WTC11 (cell line): ENCODE data around the gene ASTN2. TPM values are rescaled to one million over a fixed set of nuclear protein-coding genes. Genes with fewer than 3 reads are reported as not detected.

ENCODE experiments used
- ATAC-seq: fragments of 200-7000 bp; cut with Tn5 transposase; 2 replicates; pipeline ENCODE4 v1.10.0; 2021; ENCODE audit warnings: mild to moderate bottlenecking, moderate library complexity
- CTCF ChIA-PET: fragments of 300-600 bp; sonication (Branson Sonifier 250); formaldehyde crosslinking; loops from one replicate; lab custom pipeline; 2021; ENCODE audit warnings: antibody characterized with exemption; lab: Charles Lee
- POLR2A ChIA-PET: fragments of 350-600 bp; sonication (Branson Sonifier 250); formaldehyde crosslinking; loops from one replicate; lab custom pipeline; 2021; ENCODE audit warnings: antibody characterized with exemption; lab: Charles Lee
- DNase-seq: peaks from one replicate; pipeline ENCODE4 v3.0.0; 2021; ENCODE audit warnings: low spot score
- H3K27ac Mint-ChIP-seq: 2 replicates; pipeline ENCODE4 v1.8.0; 2021; ENCODE audit warnings: mixed read lengths
- H3K27me3 Mint-ChIP-seq: 2 replicates; pipeline ENCODE4 v1.8.0; 2021; ENCODE audit warnings: low read depth, mild to moderate bottlenecking, moderate library complexity, mixed read lengths
- H3K36me3 Mint-ChIP-seq: 2 replicates; pipeline ENCODE4 v1.8.0; 2021; ENCODE audit warnings: mixed read lengths
- H3K4me1 Mint-ChIP-seq: 2 replicates; pipeline ENCODE4 v1.8.0; 2022; ENCODE audit warnings: mixed read lengths
- H3K4me3 Mint-ChIP-seq: 2 replicates; pipeline ENCODE4 v1.8.0; 2021; ENCODE audit warnings: mild to moderate bottlenecking, moderate library complexity, mixed read lengths
- H3K9me3 Mint-ChIP-seq: 2 replicates; pipeline ENCODE4 v1.8.0; 2021; ENCODE audit warnings: mixed read lengths
- AFF4 ChIP-seq: sonication (generic); formaldehyde crosslinking; IDR thresholded peaks from 2 replicates; pipeline ENCODE4 v1.8.1; 2023; ENCODE audit warnings: mild to moderate bottlenecking, missing genetic modification reagents, borderline replicate concordance
- ARID4B ChIP-seq: sonication (generic); formaldehyde crosslinking; IDR thresholded peaks from 2 replicates; pipeline ENCODE4 v1.8.0; 2023; ENCODE audit warnings: missing genetic modification reagents, mild to moderate bottlenecking, borderline replicate concordance
- ATF1 ChIP-seq: sonication (generic); formaldehyde crosslinking; IDR thresholded peaks from 2 replicates; pipeline ENCODE4 v1.8.1; 2023; ENCODE audit warnings: mild to moderate bottlenecking, moderate library complexity, missing genetic modification reagents
- CBFB ChIP-seq: sonication (generic); formaldehyde crosslinking; IDR thresholded peaks from 2 replicates; pipeline ENCODE4 v1.8.1; 2022; ENCODE audit warnings: mild to moderate bottlenecking, low read depth, missing genetic modification reagents
- CTCF ChIP-seq: fragments of 200-600 bp; IDR thresholded peaks from 2 replicates; pipeline ENCODE4 v1.8.0; 2022; ENCODE audit warnings: antibody characterized with exemption
- E2F4 ChIP-seq: sonication (generic); formaldehyde crosslinking; IDR thresholded peaks from 2 replicates; pipeline ENCODE4 v1.8.1; 2022; ENCODE audit warnings: low read depth, mild to moderate bottlenecking, moderate library complexity, missing genetic modification reagents, borderline replicate concordance
- ETV6 ChIP-seq: sonication (generic); formaldehyde crosslinking; IDR thresholded peaks from 2 replicates; pipeline ENCODE4 v1.8.1; 2022; ENCODE audit warnings: mild to moderate bottlenecking, missing genetic modification reagents
- FOXK1 ChIP-seq: sonication (generic); formaldehyde crosslinking; IDR thresholded peaks from 2 replicates; pipeline ENCODE4 v1.8.0; 2022; ENCODE audit warnings: mild to moderate bottlenecking, moderate library complexity, missing genetic modification reagents
- HMGXB4 ChIP-seq: sonication (generic); formaldehyde crosslinking; IDR thresholded peaks from 2 replicates; pipeline ENCODE4 v1.8.1; 2023; ENCODE audit warnings: mild to moderate bottlenecking, moderate library complexity, missing genetic modification reagents
- SP1 ChIP-seq: sonication (generic); formaldehyde crosslinking; conservative IDR thresholded peaks from 2 replicates; pipeline ENCODE4 v1.8.1; 2022; ENCODE audit warnings: missing genetic modification reagents
- ZNF425 ChIP-seq: fragments of 250-450 bp; sonication (Bioruptor Pico); conservative IDR thresholded peaks from 2 replicates; pipeline ENCODE4 v1.9.0; 2021; ENCODE audit warnings: mild to moderate bottlenecking
- total RNA-seq: library from RNA; stranded (reverse); gene quantifications from 3 replicates; pipeline ENCODE4 v1.2.3, GENCODE V29; 2021
- TF ChIP-seq, protein P1 (sequence below): sonication (generic); formaldehyde crosslinking; IDR thresholded peaks from 2 replicates; pipeline ENCODE4 v1.8.0; 2022; ENCODE audit warnings: mild to moderate bottlenecking, missing genetic modification reagents
- TF ChIP-seq, protein P2 (sequence below): fragments of 250-450 bp; sonication (Bioruptor Pico); IDR thresholded peaks from 2 replicates; pipeline ENCODE4 v1.9.0; 2021; ENCODE audit warnings: moderate library complexity, mild to moderate bottlenecking, inconsistent platforms, borderline replicate concordance
- TF ChIP-seq, protein P3 (sequence below): sonication (generic); formaldehyde crosslinking; IDR thresholded peaks from 2 replicates; pipeline ENCODE4 v1.8.1; 2023; ENCODE audit warnings: mild to moderate bottlenecking, missing genetic modification reagents

Gene ASTN2
- total RNA-seq, 1 experiment from 2014 or later: 16.2 TPM

GRCh38 chr9:116626762-116627161, 788.1 kb downstream of the ASTN2 start (continued):
- TF ChIP-seq CTCF: no peak
- TF ChIP-seq E2F4 (CRISPR knock-in tag): no peak
- no peak for TF ChIP-seq SP1 (CRISPR knock-in tag)
- TF ChIP-seq, protein P1, sequence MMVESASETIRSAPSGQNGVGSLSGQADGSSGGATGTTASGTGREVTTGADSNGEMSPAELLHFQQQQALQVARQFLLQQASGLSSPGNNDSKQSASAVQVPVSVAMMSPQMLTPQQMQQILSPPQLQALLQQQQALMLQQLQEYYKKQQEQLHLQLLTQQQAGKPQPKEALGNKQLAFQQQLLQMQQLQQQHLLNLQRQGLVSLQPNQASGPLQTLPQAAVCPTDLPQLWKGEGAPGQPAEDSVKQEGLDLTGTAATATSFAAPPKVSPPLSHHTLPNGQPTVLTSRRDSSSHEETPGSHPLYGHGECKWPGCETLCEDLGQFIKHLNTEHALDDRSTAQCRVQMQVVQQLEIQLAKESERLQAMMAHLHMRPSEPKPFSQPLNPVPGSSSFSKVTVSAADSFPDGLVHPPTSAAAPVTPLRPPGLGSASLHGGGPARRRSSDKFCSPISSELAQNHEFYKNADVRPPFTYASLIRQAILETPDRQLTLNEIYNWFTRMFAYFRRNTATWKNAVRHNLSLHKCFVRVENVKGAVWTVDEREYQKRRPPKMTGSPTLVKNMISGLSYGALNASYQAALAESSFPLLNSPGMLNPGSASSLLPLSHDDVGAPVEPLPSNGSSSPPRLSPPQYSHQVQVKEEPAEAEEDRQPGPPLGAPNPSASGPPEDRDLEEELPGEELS: no peak
- TF ChIP-seq HMGXB4 (CRISPR knock-in tag): no peak
- TF ChIP-seq, protein P2, sequence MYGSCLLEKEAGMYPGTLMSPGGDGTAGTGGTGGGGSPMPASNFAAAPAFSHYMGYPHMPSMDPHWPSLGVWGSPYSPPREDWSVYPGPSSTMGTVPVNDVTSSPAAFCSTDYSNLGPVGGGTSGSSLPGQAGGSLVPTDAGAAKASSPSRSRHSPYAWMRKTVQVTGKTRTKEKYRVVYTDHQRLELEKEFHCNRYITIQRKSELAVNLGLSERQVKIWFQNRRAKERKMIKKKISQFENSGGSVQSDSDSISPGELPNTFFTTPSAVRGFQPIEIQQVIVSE: no peak
- TF ChIP-seq, protein P3, sequence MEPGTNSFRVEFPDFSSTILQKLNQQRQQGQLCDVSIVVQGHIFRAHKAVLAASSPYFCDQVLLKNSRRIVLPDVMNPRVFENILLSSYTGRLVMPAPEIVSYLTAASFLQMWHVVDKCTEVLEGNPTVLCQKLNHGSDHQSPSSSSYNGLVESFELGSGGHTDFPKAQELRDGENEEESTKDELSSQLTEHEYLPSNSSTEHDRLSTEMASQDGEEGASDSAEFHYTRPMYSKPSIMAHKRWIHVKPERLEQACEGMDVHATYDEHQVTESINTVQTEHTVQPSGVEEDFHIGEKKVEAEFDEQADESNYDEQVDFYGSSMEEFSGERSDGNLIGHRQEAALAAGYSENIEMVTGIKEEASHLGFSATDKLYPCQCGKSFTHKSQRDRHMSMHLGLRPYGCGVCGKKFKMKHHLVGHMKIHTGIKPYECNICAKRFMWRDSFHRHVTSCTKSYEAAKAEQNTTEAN (CRISPR knock-in tag): no peak
- no peak for TF ChIP-seq ARID4B (CRISPR knock-in tag)
- TF ChIP-seq, all 79 proteins: peak for 0

- Mint-ChIP-seq H3K4me1 (peaks cover 39% of the 10 kb centered on the region), H3K4me3 (no peak overlapping the region; the same call in 1 of the 2 replicates), H3K9me3 (0 out of 2 replicates have a peak, but pooled peaks cover 4% of the 10 kb centered on the region), H3K36me3 (no peaks in the 10 kb centered on the region; the same call in 1 of the 2 replicates), H3K27me3 (no peaks in the 10 kb centered on the region; the same call in 1 of the 2 replicates), H3K27ac (no peak overlapping the region)
- ChIA-PET CTCF (no interaction called here), POLR2A (no interaction called here)
- ATAC-seq (no peak), DNase-seq (no peak)
- TF ChIP-seq FOXK1 (CRISPR knock-in tag) (no peak), ATF1 (no peak), ZNF425 (CRISPR knock-in tag) (no peak), ETV6 (CRISPR knock-in tag) (no peak), CBFB (CRISPR knock-in tag) (no peak), AFF4 (CRISPR knock-in tag) (no peak)
- TF ChIP-seq, protein P2: no peak
Observed at GRCh38 chr9:116623715-116624114, 791.1 kb downstream of the ASTN2 start.
